ENCODE measurements around the gene NEK10. TPM values are rescaled to one million over a fixed set of nuclear protein-coding genes. Genes with fewer than 3 reads are reported as not detected.
"Not testable (repeated sequence)": the region's sequence is repeated elsewhere in the genome, so short reads cannot be mapped to it uniquely, and the experiment has no call there.

Gene NEK10, protein sequence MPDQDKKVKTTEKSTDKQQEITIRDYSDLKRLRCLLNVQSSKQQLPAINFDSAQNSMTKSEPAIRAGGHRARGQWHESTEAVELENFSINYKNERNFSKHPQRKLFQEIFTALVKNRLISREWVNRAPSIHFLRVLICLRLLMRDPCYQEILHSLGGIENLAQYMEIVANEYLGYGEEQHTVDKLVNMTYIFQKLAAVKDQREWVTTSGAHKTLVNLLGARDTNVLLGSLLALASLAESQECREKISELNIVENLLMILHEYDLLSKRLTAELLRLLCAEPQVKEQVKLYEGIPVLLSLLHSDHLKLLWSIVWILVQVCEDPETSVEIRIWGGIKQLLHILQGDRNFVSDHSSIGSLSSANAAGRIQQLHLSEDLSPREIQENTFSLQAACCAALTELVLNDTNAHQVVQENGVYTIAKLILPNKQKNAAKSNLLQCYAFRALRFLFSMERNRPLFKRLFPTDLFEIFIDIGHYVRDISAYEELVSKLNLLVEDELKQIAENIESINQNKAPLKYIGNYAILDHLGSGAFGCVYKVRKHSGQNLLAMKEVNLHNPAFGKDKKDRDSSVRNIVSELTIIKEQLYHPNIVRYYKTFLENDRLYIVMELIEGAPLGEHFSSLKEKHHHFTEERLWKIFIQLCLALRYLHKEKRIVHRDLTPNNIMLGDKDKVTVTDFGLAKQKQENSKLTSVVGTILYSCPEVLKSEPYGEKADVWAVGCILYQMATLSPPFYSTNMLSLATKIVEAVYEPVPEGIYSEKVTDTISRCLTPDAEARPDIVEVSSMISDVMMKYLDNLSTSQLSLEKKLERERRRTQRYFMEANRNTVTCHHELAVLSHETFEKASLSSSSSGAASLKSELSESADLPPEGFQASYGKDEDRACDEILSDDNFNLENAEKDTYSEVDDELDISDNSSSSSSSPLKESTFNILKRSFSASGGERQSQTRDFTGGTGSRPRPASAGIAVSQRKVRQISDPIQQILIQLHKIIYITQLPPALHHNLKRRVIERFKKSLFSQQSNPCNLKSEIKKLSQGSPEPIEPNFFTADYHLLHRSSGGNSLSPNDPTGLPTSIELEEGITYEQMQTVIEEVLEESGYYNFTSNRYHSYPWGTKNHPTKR
- 1.2 and 1.4 TPM in 2 replicates for total RNA-seq (2014; rRNA removed; shearing (Covaris generic))

GRCh38 chr3:27368831-27369607 is at the start of gene NEK10:
Gene NEK10 (minus strand): TSS chr3:27369383. CDS start chr3:27352882, 16,501 bp downstream.
- DNase-seq (ENCODE audit: low read depth) = no peak

GRCh38 chr3:27415202-27415601 is 46.0 kb upstream of the NEK10 start:
- no peak for DNase-seq (ENCODE audit: low read depth)

GRCh38 chr3:27392950-27393679 is 23.9 kb upstream of the NEK10 start:
- DNase-seq (ENCODE audit: low read depth) = no peak

- DNase-seq (ENCODE audit: low read depth) = not testable (repeated sequence)
Observed at GRCh38 chr3:27392414-27392813, 23.2 kb upstream of the NEK10 start.

- no peak for DNase-seq (ENCODE audit: low read depth)
Observed at GRCh38 chr3:27391796-27392195, 22.6 kb upstream of the NEK10 start.

GRCh38 chr3:27387625-27388024 is 18.4 kb upstream of the NEK10 start:
- DNase-seq (ENCODE audit: low read depth) = no peak

DNA sequence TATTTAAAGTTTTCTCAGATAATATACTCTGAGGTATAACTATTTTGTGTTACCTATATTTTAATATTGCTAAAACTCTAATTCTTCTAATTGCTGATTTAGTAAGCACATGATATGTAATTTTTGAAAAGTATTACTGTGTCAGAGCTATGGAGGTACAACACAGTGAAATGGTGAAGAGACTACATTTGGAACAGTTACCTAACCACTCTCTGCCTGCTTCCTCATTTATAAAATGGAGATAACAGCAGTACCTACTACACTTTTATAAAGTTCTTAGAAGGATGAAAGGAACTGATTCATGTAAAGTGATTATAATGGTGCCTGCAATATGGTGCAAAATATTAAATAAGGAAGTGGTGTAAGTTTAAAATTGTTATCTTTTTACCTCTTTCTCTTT is 16.3 kb upstream of the NEK10 start:
- DNase-seq (ENCODE audit: low read depth) = no peak

- no peak for DNase-seq (ENCODE audit: low read depth)
Observed at GRCh38 chr3:27384191-27384590, 15.0 kb upstream of the NEK10 start.

GRCh38 chr3:27380433-27381357 is 11.5 kb upstream of the NEK10 start:
- DNase-seq (ENCODE audit: low read depth) = no peak

GRCh38 chr3:27378331-27378730 is 9.1 kb upstream of the NEK10 start:
- no peak for DNase-seq (ENCODE audit: low read depth)

DNA sequence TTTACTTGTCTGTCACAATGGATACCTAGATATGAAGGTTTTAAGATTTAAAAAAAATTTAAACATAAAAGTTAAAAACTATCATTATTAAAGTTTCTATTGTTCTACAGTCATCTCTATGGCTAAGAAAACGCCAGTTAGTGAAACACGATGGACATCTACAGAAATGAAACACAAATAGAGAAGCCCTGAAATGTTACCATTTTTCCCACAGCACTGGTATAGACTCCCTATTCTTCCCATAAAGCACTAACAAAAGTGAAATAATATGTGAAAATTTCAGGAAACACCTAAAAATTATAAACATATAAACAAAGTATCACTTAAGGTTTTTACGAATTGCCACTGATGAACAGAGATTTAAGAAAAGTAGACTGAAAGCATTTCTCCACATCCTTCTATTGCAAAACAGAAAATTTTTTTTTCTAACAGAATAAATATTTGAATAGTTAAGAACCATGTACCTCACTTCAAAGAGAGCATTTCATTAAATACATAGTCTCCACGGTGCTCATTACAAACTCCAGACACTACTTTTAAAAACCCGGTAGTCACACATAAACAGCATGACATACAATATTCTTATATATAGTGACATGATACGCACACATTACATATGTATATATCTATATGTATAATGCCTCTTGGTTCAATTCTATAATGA is 7.1 kb upstream of the NEK10 start:
- DNase-seq (ENCODE audit: low read depth) = no peak

- DNase-seq (ENCODE audit: low read depth) = no peak
Observed at GRCh38 chr3:27366062-27366591, 3.1 kb downstream of the NEK10 start.

DNA sequence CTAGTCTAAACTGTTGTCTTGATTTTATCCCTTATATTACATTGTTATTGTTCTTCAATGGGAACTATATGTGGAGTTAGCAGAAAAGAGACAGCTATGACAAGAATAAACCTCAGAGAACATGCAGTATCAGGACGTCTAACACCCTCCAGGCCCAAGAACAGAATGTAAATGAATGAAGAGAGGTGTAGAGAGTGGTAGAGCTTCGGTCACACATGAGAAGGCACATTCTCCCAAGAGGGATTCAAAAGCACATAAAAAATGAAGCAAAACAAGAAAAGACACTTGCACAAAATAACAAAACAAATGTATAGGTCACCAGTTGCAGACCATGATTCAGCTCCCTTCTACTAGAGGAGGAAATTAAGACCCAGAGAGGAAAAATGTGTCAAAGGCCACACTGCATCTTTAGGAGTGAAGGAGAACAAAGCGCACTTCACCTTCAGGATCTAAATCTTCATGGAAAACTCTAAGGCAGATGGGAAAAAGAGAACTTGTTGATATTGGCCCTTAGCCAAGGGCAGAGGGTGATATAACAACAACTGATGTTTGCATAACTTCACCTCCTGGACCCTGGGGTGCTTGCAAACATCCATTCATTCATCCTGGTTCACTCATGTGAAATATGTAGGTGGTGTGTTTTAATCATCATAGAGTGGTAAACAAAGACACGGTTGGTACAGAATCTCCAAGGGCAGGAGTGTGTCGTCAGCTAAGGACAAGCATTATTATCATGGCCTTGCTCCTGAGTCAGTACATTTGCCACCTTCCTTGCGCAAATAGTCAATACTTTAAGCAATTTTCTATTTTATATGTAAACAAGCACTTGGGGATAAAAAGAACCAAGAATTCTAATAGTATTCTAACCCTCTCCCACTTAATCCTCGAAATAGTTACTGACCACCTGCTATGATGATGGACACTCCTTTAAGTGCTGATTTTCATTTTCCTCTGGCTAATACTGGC is 8.8 kb downstream of the NEK10 start:
- peak; percentile 17 for DNase-seq (ENCODE audit: low read depth)

DNA sequence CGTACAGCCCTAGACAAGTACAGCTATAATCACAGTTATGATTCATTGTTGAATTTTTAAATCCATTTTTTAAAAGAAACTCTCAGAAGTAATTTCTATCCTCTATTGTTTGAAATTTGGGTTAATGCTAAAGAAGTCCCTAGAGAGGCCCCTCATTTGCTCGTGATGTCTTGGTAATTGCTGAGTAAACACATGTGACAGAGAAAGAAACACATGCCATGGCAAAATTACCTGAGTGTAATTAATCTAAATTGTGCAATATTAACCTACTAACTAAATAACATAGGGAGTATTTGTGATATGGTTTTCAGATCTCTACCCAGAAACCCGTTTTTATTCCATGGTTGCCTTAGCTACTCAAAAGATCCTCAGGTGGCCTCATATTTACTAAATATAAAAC is 10.8 kb downstream of the NEK10 start:
- DNase-seq (ENCODE audit: low read depth) = no peak

GRCh38 chr3:27357665-27358258 is 11.4 kb downstream of the NEK10 start:
- DNase-seq (ENCODE audit: low read depth) = peak; percentile 67

DNA sequence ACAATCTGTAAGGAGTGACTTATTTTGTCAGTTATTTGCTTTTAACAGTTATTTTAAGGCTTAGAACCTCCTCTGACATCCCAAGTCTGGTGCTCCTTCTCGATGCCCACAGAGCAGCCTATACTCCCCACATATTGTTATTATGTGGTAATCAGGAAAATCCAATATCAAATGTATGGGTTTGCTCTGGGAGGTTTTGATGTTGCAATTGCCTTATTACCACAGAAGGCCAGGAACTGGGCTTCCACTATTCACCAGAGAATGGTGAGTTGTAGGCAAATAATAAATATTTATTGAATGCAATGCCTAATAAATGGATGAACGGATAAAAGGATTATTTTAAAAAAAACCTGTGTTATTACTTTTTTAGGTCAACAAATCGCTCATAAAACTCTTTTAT is 12.2 kb downstream of the NEK10 start:
- DNase-seq (ENCODE audit: low read depth) = no peak

DNA sequence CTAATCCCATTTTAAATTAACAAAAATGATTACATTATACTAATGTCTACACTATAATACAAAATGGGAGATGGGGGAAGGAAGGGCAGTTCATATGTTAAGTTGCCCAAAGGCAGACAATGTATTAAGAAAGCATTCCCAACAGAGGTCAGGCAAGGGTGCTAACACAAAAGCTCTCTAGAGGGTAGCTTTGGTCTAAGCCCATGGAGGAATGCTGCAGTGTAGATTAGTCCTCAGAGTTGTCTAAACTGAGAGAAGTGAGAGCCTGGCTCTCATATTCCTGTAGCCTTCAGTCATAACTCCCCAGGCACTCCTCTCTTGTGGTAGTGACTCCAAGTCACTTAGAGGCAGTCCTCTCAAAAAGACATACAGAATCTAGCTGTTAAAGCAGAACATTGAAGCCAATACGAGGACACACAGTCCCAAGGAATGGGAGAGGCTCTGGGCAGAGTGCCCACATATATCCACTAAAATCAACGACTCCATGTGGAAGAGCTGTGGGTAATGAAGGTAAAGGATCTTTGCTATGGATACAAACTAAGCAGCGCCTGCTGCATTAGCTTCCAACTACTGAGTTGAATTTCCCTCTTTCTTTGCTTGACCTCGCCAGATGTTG is 14.5 kb downstream of the NEK10 start:
- DNase-seq (ENCODE audit: low read depth) = no peak
